WTC11 (cell line): ENCODE measurements around the gene SLC6A14. TPM values are rescaled to one million over a fixed set of nuclear protein-coding genes. Genes with fewer than 3 reads are reported as not detected.

Experiments
- ATAC-seq: fragments of 200-7000 bp; cut with Tn5 transposase; 2 replicates; pipeline ENCODE4 v1.10.0; 2021; ENCODE audit warnings: mild to moderate bottlenecking, moderate library complexity
- CTCF ChIA-PET: fragments of 300-600 bp; sonication (Branson Sonifier 250); formaldehyde crosslinking; loops from one replicate; lab custom pipeline; 2021; ENCODE audit warnings: antibody characterized with exemption; lab: Charles Lee
- POLR2A ChIA-PET: fragments of 350-600 bp; sonication (Branson Sonifier 250); formaldehyde crosslinking; loops from one replicate; lab custom pipeline; 2021; ENCODE audit warnings: antibody characterized with exemption; lab: Charles Lee
- DNase-seq: peaks from one replicate; pipeline ENCODE4 v3.0.0; 2021; ENCODE audit warnings: low spot score
- H3K27ac Mint-ChIP-seq: 2 replicates; pipeline ENCODE4 v1.8.0; 2021; ENCODE audit warnings: mixed read lengths
- H3K27me3 Mint-ChIP-seq: 2 replicates; pipeline ENCODE4 v1.8.0; 2021; ENCODE audit warnings: low read depth, mild to moderate bottlenecking, moderate library complexity, mixed read lengths
- H3K36me3 Mint-ChIP-seq: 2 replicates; pipeline ENCODE4 v1.8.0; 2021; ENCODE audit warnings: mixed read lengths
- H3K4me1 Mint-ChIP-seq: 2 replicates; pipeline ENCODE4 v1.8.0; 2022; ENCODE audit warnings: mixed read lengths
- H3K4me3 Mint-ChIP-seq: 2 replicates; pipeline ENCODE4 v1.8.0; 2021; ENCODE audit warnings: mild to moderate bottlenecking, moderate library complexity, mixed read lengths
- H3K9me3 Mint-ChIP-seq: 2 replicates; pipeline ENCODE4 v1.8.0; 2021; ENCODE audit warnings: mixed read lengths
- EMX1 ChIP-seq: fragments of 250-450 bp; sonication (Bioruptor Pico); IDR thresholded peaks from 2 replicates; pipeline ENCODE4 v1.8.0; 2021; ENCODE audit warnings: mild to moderate bottlenecking
- ETV6 ChIP-seq: sonication (generic); formaldehyde crosslinking; IDR thresholded peaks from 2 replicates; pipeline ENCODE4 v1.8.1; 2022; ENCODE audit warnings: mild to moderate bottlenecking, missing genetic modification reagents
- FOXP1 ChIP-seq: sonication (generic); formaldehyde crosslinking; IDR thresholded peaks from 2 replicates; pipeline ENCODE4 v1.8.0; 2022; ENCODE audit warnings: missing genetic modification reagents, mild to moderate bottlenecking, moderate library complexity, borderline replicate concordance
- GRHL2 ChIP-seq: fragments of 250-450 bp; sonication (Bioruptor Pico); IDR thresholded peaks from 2 replicates; pipeline ENCODE4 v1.8.0; 2022; ENCODE audit warnings: mild to moderate bottlenecking, moderate library complexity; ENCODE audit not compliant: insufficient replicate concordance, severe bottlenecking
- JAZF1 ChIP-seq: fragments of 250-450 bp; sonication (Bioruptor Pico); IDR thresholded peaks from 2 replicates; pipeline ENCODE4 v1.9.0; 2021; ENCODE audit warnings: moderate library complexity, mild to moderate bottlenecking, inconsistent platforms
- MYBL2 ChIP-seq: sonication (generic); formaldehyde crosslinking; IDR thresholded peaks from 2 replicates; pipeline ENCODE4 v1.8.1; 2023; ENCODE audit warnings: mild to moderate bottlenecking, moderate library complexity, missing genetic modification reagents
- NR2C2 ChIP-seq: sonication (generic); formaldehyde crosslinking; IDR thresholded peaks from 2 replicates; pipeline ENCODE4 v1.8.0; 2022; ENCODE audit warnings: mild to moderate bottlenecking, missing genetic modification reagents
- PRDM15 ChIP-seq: sonication (generic); formaldehyde crosslinking; IDR thresholded peaks from 2 replicates; pipeline ENCODE4 v1.8.0; 2022; ENCODE audit warnings: missing genetic modification reagents
- PRRX2 ChIP-seq: fragments of 250-450 bp; sonication (Bioruptor Pico); IDR thresholded peaks from 2 replicates; pipeline ENCODE4 v1.8.0; 2021; ENCODE audit warnings: mild to moderate bottlenecking
- STAT6 ChIP-seq: sonication (generic); formaldehyde crosslinking; conservative IDR thresholded peaks from 2 replicates; pipeline ENCODE4 v1.8.1; 2023; ENCODE audit warnings: mild to moderate bottlenecking, low read depth, missing genetic modification reagents, moderate library complexity
- USF1 ChIP-seq: sonication (generic); formaldehyde crosslinking; IDR thresholded peaks from 2 replicates; pipeline ENCODE4 v1.8.0; 2022; ENCODE audit warnings: mild to moderate bottlenecking, missing genetic modification reagents
- ZNF281 ChIP-seq: sonication (generic); formaldehyde crosslinking; IDR thresholded peaks from 2 replicates; pipeline ENCODE4 v1.8.0; 2023; ENCODE audit warnings: mild to moderate bottlenecking, missing genetic modification reagents
- ZNF317 ChIP-seq: sonication (generic); formaldehyde crosslinking; IDR thresholded peaks from 2 replicates; pipeline ENCODE4 v1.8.1; 2023; ENCODE audit warnings: low read depth, mild to moderate bottlenecking, moderate library complexity, missing genetic modification reagents, borderline replicate concordance
- ZNF416 ChIP-seq: fragments of 250-450 bp; sonication (Bioruptor Pico); IDR thresholded peaks from 2 replicates; pipeline ENCODE4 v1.9.0; 2021; ENCODE audit warnings: mild to moderate bottlenecking, inconsistent platforms
- ZNF532 ChIP-seq: fragments of 250-450 bp; sonication (Bioruptor Pico); IDR thresholded peaks from 2 replicates; pipeline ENCODE4 v1.9.0; 2021; ENCODE audit warnings: mild to moderate bottlenecking, borderline replicate concordance
- total RNA-seq: library from RNA; stranded (reverse); gene quantifications from 3 replicates; pipeline ENCODE4 v1.2.3, GENCODE V29; 2021
- TF ChIP-seq, protein P1 (sequence below): fragments of 250-450 bp; sonication (Bioruptor Pico); IDR thresholded peaks from 2 replicates; pipeline ENCODE4 v1.9.0; 2021; ENCODE audit warnings: mild to moderate bottlenecking
- TF ChIP-seq, protein P2 (sequence below): sonication (generic); formaldehyde crosslinking; IDR thresholded peaks from 2 replicates; pipeline ENCODE4 v1.8.1; 2022; ENCODE audit warnings: low read depth, mild to moderate bottlenecking, moderate library complexity, missing genetic modification reagents, borderline replicate concordance

SLC6A14 gene
- total RNA-seq, 1 experiment from 2014 or later = 0.07 TPM

GRCh38 chrX:116399681-116400080 is 36.7 kb upstream of the SLC6A14 start:
- Mint-ChIP-seq H3K4me3 (no peak overlapping the region), H3K27me3 (no peaks in the 10 kb centered on the region), H3K36me3 (no peaks in the 10 kb centered on the region), H3K4me1 (no peaks in the 10 kb centered on the region), H3K27ac (no peak overlapping the region), H3K9me3 (no peaks in the 10 kb centered on the region)
- POLR2A ChIA-PET = no interaction called here
- no peak for ATAC-seq
- CTCF ChIA-PET = no interaction called here
- TF ChIP-seq ZNF281 (no peak), PRRX2 (CRISPR knock-in tag) (no peak), JAZF1 (CRISPR knock-in tag) (no peak), MYBL2 (CRISPR knock-in tag) (no peak), STAT6 (CRISPR knock-in tag) (no peak), ZNF416 (CRISPR knock-in tag) (no peak), FOXP1 (CRISPR knock-in tag) (no peak)
- TF ChIP-seq, protein P1, sequence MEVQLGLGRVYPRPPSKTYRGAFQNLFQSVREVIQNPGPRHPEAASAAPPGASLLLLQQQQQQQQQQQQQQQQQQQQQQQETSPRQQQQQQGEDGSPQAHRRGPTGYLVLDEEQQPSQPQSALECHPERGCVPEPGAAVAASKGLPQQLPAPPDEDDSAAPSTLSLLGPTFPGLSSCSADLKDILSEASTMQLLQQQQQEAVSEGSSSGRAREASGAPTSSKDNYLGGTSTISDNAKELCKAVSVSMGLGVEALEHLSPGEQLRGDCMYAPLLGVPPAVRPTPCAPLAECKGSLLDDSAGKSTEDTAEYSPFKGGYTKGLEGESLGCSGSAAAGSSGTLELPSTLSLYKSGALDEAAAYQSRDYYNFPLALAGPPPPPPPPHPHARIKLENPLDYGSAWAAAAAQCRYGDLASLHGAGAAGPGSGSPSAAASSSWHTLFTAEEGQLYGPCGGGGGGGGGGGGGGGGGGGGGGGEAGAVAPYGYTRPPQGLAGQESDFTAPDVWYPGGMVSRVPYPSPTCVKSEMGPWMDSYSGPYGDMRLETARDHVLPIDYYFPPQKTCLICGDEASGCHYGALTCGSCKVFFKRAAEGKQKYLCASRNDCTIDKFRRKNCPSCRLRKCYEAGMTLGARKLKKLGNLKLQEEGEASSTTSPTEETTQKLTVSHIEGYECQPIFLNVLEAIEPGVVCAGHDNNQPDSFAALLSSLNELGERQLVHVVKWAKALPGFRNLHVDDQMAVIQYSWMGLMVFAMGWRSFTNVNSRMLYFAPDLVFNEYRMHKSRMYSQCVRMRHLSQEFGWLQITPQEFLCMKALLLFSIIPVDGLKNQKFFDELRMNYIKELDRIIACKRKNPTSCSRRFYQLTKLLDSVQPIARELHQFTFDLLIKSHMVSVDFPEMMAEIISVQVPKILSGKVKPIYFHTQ = no peak
- DNase-seq = no peak

DNA sequence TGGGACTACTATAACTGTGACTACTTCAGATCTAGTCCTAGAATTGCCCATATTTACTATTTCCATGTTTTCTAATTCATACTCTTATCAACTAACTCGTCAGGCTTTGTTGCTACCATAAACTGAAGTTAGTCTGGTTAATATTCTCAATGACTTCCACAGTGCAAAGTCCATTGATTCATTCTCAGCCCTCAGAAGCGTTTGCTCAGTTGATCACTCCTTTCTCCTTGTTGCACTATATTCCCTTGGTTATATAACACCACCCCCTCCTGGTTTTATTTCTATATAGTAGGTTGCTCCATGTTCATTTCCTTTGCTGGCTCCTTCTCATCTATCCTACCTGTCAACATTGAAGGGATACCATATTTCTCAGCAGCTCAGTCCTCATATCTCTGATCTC is 27.2 kb upstream of the SLC6A14 start:
- POLR2A ChIA-PET = no interaction called here
- Mint-ChIP-seq H3K36me3 (peaks cover 14% of the 10 kb centered on the region), H3K9me3 (peaks cover 25% of the 10 kb centered on the region), H3K4me3 (no peak overlapping the region), H3K27ac (no peak overlapping the region), H3K27me3 (no peaks in the 10 kb centered on the region), H3K4me1 (no peaks in the 10 kb centered on the region)
- ATAC-seq (no peak), DNase-seq (no peak)
- CTCF ChIA-PET = no interaction called here
- no peak for TF ChIP-seq GRHL2 (CRISPR knock-in tag)
- TF ChIP-seq USF1 = no peak
- TF ChIP-seq ZNF416 (CRISPR knock-in tag) = no peak
- no peak for TF ChIP-seq ZNF317 (CRISPR knock-in tag)
- no peak for TF ChIP-seq EMX1 (CRISPR knock-in tag)
- TF ChIP-seq PRDM15 (CRISPR knock-in tag) = no peak
- no peak for TF ChIP-seq NR2C2 (CRISPR knock-in tag)
- no peak for TF ChIP-seq ZNF532 (CRISPR knock-in tag)
- TF ChIP-seq, protein P2, sequence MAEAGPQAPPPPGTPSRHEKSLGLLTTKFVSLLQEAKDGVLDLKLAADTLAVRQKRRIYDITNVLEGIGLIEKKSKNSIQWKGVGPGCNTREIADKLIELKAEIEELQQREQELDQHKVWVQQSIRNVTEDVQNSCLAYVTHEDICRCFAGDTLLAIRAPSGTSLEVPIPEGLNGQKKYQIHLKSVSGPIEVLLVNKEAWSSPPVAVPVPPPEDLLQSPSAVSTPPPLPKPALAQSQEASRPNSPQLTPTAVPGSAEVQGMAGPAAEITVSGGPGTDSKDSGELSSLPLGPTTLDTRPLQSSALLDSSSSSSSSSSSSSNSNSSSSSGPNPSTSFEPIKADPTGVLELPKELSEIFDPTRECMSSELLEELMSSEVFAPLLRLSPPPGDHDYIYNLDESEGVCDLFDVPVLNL (CRISPR knock-in tag) = no peak
- no peak for TF ChIP-seq ETV6
